ENCODE measurements around the gene LZTS3.

LZTS3 gene

DNA sequence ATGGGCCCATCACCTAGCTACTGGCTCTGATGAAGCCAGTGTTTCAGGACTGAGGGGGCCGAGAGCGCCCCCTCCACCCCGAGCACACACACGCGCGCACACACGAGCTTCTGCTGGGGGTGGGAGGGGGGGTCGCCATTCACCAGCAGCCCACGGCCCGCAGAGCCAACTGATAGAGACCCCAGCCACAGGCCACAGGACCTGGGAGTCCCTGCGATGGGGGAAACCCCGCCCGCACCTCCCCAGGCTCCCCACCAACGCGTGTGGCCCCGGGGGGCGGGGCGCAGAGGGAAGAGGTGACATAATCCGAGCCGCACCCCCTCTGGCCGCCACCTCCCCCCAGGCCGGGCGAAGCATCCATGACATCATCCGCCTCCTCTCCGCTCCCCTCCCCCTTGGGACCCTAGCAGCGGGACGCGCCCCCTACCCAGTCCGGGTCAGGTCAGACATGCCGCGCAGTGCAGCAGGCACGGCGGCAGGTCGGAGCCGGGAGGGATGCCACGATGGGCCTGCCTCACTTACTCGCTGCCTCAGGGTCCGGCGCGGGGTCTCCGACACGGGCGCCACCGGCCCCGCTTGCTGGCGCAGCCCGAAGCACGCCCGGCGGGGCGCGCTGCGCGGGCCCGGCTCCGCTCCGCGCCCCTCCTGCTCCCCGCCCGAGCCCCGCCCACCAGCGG is at the start of gene LZTS3:
TSS of gene LZTS3 (minus strand) at position 617 of the 677 bp plus-strand sequence. CDS start 6,386 bp downstream, outside the sequence.
- TF ChIP-seq, protein P1, sequence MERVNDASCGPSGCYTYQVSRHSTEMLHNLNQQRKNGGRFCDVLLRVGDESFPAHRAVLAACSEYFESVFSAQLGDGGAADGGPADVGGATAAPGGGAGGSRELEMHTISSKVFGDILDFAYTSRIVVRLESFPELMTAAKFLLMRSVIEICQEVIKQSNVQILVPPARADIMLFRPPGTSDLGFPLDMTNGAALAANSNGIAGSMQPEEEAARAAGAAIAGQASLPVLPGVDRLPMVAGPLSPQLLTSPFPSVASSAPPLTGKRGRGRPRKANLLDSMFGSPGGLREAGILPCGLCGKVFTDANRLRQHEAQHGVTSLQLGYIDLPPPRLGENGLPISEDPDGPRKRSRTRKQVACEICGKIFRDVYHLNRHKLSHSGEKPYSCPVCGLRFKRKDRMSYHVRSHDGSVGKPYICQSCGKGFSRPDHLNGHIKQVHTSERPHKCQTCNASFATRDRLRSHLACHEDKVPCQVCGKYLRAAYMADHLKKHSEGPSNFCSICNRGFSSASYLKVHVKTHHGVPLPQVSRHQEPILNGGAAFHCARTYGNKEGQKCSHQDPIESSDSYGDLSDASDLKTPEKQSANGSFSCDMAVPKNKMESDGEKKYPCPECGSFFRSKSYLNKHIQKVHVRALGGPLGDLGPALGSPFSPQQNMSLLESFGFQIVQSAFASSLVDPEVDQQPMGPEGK (CRISPR knock-in tag; IDR thresholded peaks at IDR 0.05; ENCODE audit: borderline replicate concordance) = 0 out of 2 replicates have a peak, but pooled peaks have one; percentile 41
- no peak for TF ChIP-seq ZNF8 (CRISPR knock-in tag; IDR thresholded peaks at IDR 0.05)
- no peak for TF ChIP-seq CREB5 (CRISPR knock-in tag; IDR thresholded peaks at IDR 0.05; ENCODE audit: low read depth)
- no peak for TF ChIP-seq TSHZ2 (CRISPR knock-in tag; IDR thresholded peaks at IDR 0.05)
- no peak for TF ChIP-seq TOX (CRISPR knock-in tag; IDR thresholded peaks at IDR 0.05; ENCODE audit: borderline replicate concordance)
- TF ChIP-seq GLIS3 (CRISPR knock-in tag; IDR thresholded peaks at IDR 0.05) = no peak
- TF ChIP-seq ZFP30 (CRISPR knock-in tag; IDR thresholded peaks at IDR 0.05) = peak; percentile 54; the same call in 1 of the 2 replicates
- TF ChIP-seq ZNF565 (CRISPR knock-in tag; conservative IDR thresholded peaks at IDR 0.05; ENCODE audit: low read depth) = 0 out of 2 replicates have a peak, but pooled peaks have one; percentile 23
- TF ChIP-seq OSR1 (CRISPR knock-in tag; IDR thresholded peaks at IDR 0.05) = no peak
- 0 out of 2 replicates have a peak, but pooled peaks have one; percentile 16 for TF ChIP-seq SNAI2 (CRISPR knock-in tag; IDR thresholded peaks at IDR 0.05)
- TF ChIP-seq PPARA (CRISPR knock-in tag; IDR thresholded peaks at IDR 0.05; ENCODE audit: borderline replicate concordance) = no peak
- no peak for TF ChIP-seq ZFP3 (CRISPR knock-in tag; IDR thresholded peaks at IDR 0.05)
- TF ChIP-seq RARB (CRISPR knock-in tag; IDR thresholded peaks at IDR 0.05) = no peak
- TF ChIP-seq ZC3H10 (CRISPR knock-in tag; IDR thresholded peaks at IDR 0.05) = no peak
- TF ChIP-seq ZNF70 (CRISPR knock-in tag; IDR thresholded peaks at IDR 0.05) = peak; percentile 54; the same call in 1 of the 2 replicates
- ATAC-seq = peak; percentile 40

DNA sequence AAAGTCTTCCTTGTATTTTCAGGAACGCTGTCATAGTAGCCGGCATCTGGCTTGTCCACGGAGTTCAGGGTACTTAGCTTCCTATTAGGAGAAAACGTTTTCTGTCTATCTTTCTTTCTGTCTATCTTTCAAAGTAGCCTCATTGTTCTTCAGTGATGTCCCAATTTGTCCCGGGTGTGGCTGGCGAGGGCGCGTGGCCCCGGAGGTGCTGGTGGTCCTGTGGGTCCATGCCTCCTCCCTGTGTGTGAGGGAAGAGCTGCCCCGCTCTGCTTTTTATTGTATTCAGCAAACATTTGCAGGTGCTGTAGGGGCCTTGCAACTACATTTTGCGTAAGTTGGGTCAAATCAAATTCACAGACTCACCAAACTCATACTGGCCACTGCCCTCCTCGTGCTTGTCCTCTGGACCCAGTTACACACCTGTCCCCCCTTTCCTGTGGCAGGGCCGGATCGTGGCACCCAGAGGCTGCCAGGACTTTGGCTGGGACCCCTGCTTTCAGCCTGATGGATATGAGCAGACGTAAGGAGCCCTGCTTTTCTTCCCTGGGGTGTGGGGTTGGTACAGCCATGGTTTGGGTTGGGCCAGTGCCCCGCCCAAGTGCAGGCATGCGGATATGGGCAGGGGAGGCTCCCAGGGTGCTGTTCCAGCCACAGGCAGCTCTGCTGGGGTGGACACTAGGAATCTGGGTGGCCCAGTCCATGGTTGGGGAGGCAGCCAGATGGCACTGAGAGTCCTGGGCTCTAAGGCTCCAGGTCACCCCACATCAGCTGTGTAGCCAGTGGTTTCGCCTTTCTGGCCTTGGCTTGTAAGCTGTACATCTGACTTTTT is 48.3 kb upstream of the LZTS3 start:
- ATAC-seq = no peak
- no peak for TF ChIP-seq ZNF8 (CRISPR knock-in tag; IDR thresholded peaks at IDR 0.05)
- TF ChIP-seq ARNTL (CRISPR knock-in tag; IDR thresholded peaks at IDR 0.05; ENCODE audit: borderline replicate concordance, low read depth) = no peak
- no peak for TF ChIP-seq GLIS3 (CRISPR knock-in tag; IDR thresholded peaks at IDR 0.05)
- TF ChIP-seq, protein P1 (CRISPR knock-in tag; IDR thresholded peaks at IDR 0.05; ENCODE audit: borderline replicate concordance) = no peak
- no peak for TF ChIP-seq PPARA (CRISPR knock-in tag; IDR thresholded peaks at IDR 0.05; ENCODE audit: borderline replicate concordance)
- no peak for TF ChIP-seq CREB5 (CRISPR knock-in tag; IDR thresholded peaks at IDR 0.05; ENCODE audit: low read depth)
- TF ChIP-seq TOX (CRISPR knock-in tag; IDR thresholded peaks at IDR 0.05; ENCODE audit: borderline replicate concordance) = no peak
- TF ChIP-seq SNAI2 (CRISPR knock-in tag; IDR thresholded peaks at IDR 0.05) = no peak
